Heart right ventricle (tissue), 16 donors: Measurements from ENCODE around the gene CARD11. TPM values are rescaled to one million over a fixed set of nuclear protein-coding genes. Genes with fewer than 3 reads are reported as not detected.

Source experiments
- ATAC-seq, 8 donors: fragments of 200-7000 bp; cut with Tn5 transposase; one replicate each; pipeline ENCODE4 v1.9.1; 2020; ENCODE audit warnings: mild to moderate bottlenecking in 8 of 8, moderate library complexity in 8 of 8, moderate number of reproducible peaks in 1 of 8
- DNase-seq, 2 donors: peaks; one replicate each; pipeline ENCODE4 v3.0.0-alpha.2; 2020
- H3K27ac ChIP-seq, 10 donors: fragments of 200-600 bp; sonication (generic) in 2 of 10; one replicate each; pipeline versions ENCODE4 v1.5.0 to v1.8.0; 2020 to 2022; ENCODE audit warnings: mild to moderate bottlenecking in 3 of 10
- H3K27me3 ChIP-seq, 7 donors: fragments of 200-600 bp; one replicate each; pipeline ENCODE4 v1.8.0; 2021 to 2022; ENCODE audit warnings: mild to moderate bottlenecking in 2 of 7
- H3K36me3 ChIP-seq, 9 donors: fragments of 200-600 bp; sonication (generic) in 1 of 9; one replicate each; pipeline versions ENCODE4 v1.5.0 to v1.8.0; 2020 to 2022; ENCODE audit warnings: mild to moderate bottlenecking in 2 of 9
- H3K4me1 ChIP-seq, 9 donors: fragments of 200-600 bp; sonication (generic) in 1 of 9; one replicate each; pipeline versions ENCODE4 v1.5.0 to v1.8.0; 2020 to 2022; ENCODE audit warnings: mild to moderate bottlenecking in 4 of 9
- H3K4me3 ChIP-seq, 10 donors: fragments of 200-600 bp; sonication (generic) in 2 of 10; one replicate each; pipeline versions ENCODE4 v1.5.0 to v1.8.0; 2020 to 2022; ENCODE audit warnings: mild to moderate bottlenecking in 7 of 10, moderate library complexity in 2 of 10
- H3K9me3 ChIP-seq, 11 donors: fragments of 200-600 bp in 10 of 11; sonication (generic) in 2 of 11; one replicate each; pipeline versions ENCODE4 v1.5.0 to v1.8.0; 2013 to 2022; ENCODE audit warnings: mild to moderate bottlenecking in 2 of 11, control low read depth in 1 of 11, moderate library complexity in 1 of 11
- CTCF ChIP-seq, 9 donors: fragments of 200-600 bp; sonication (generic) in 2 of 9; IDR thresholded peaks; one replicate each; pipeline versions ENCODE4 v1.5.0 to v1.8.0; 2021 to 2022; ENCODE audit warnings: antibody characterized with exemption in 9 of 9, mild to moderate bottlenecking in 5 of 9, moderate library complexity in 1 of 9
- WGBS, 2 donors: extraction: QIAGEN DNeasy Blood & Tissue Kit; methylation state at CpG; one replicate each; pipeline ENCODE4 v1.1.7; 2013; ENCODE audit warnings: inconsistent platforms in 1 of 2; 5-methylcytosine and 5-hydroxymethylcytosine counted together
- intact Hi-C, 10 donors: fragments of 100-400 bp; cut with DNase I; formaldehyde crosslinking; loops; one replicate each; pipeline versions ENCODE4 v1.11.1 to v1.14.2; 2022
- polyA plus RNA-seq, 2 donors: library from polyadenylated mRNA; stranded (reverse); fragments of 200-250 nt; gene quantifications; one replicate each; pipeline ENCODE4 v1.2.3, GENCODE V29; 2013
- total RNA-seq, 10 donors: library from RNA; stranded (reverse); fragmentation: NEBNext Ultra II Directional in 3 of 10; extraction: Animal tissue kit (Norgen Biotek cat#: 25700) in 3 of 10; gene quantifications; one replicate each; pipeline versions ENCODE4 v1.2.1 to v1.2.4, GENCODE V29; 2021 to 2023
- donor health status: Arrhythmogenic right ventricular cardiomyopathy.
- donor health status: ischemic (EF 13 %, LVEDD 7.1; RV severe dilation, severe dysfunction).
- donor health status: healthy with polysubstance abuse.
- donor health status: DM: no; HTN: yes; CAD: no.
- donor health status: DM: no; HTN: no; CAD: no.
- donor health status: ischemic (EF 25% LVEDD 6.9; RV normal size, moderate dysfunction).
- donor health status: ischemic (EF 25% LVEDD 5.7; RV mildly dilated, moderate dysfunction).
- donor health status: healthy.
- donor health status: DM: yes; HTN: yes; CAD: no.
- donor health status: Ischemic cardiomyopathy.
- donor health status: ischemic (EF 35%, LVEDD 5.7; RV mildly dilated, moderate dysfunction).
- donor health status: nonischemic (EF 11% LVEDD 7.7; RV severe dilation, severe dysfunction).
- donor health status: DM: yes; HTN: yes; CAD: no.
- donor health status: PGD.
- donor health status: ischemic (EF 29% LVEDD 5.4; RV normal size, mild dysfunction).
- donor health status: nonischemic (EF 23%, LVEDD 6.1; RV moderate dilation, normal function).

CARD11 gene
- total and polyA plus RNA-seq, 12 donors, result 0.14 to 1.7 (median 0.30) TPM; not detected in 1

GRCh38 chr7:3029138-3029537 lies 14.5 kb downstream of the CARD11 start:
- TF ChIP-seq CTCF (IDR thresholded peaks at IDR 0.05), result no peak
- no peak for DNase-seq
- intact Hi-C loops, result no loop called here
- Histone ChIP-seq H3K4me3 (no peak overlapping the region), H3K36me3 (no peaks in the 10 kb centered on the region), H3K9me3 (peaks cover 0 to 20% (median 9%) of the 10 kb centered on the region in 11 donors), H3K27ac (no peak overlapping the region), H3K4me1 (peaks cover 0 to 5% (median 0%) of the 10 kb centered on the region in 9 donors), H3K27me3 (peaks cover 0 to 28% (median 13%) of the 10 kb centered on the region in 7 donors)
- WGBS, 2 donors, result 49 to 62% methylated on average over 9 of the region's 9 CpGs
- ATAC-seq, result no peak

GRCh38 chr7:3028758-3029093 lies 14.9 kb downstream of the CARD11 start:
- no peak for ATAC-seq
- intact Hi-C loops, result no loop called here
- H3K9me3 ChIP-seq, result peaks cover 0 to 20% (median 9%) of the 10 kb centered on the region in 11 donors
- peaks cover 0 to 5% (median 0%) of the 10 kb centered on the region in 9 donors for H3K4me1 ChIP-seq
- no peak overlapping the region for H3K4me3 ChIP-seq
- WGBS, 2 donors, result 53 to 70% methylated on average over 5 of the region's 5 CpGs
- no peak for DNase-seq
- H3K36me3 ChIP-seq, result no peaks in the 10 kb centered on the region
- no peak overlapping the region for H3K27ac ChIP-seq
- peaks cover 0 to 28% (median 13%) of the 10 kb centered on the region in 7 donors for H3K27me3 ChIP-seq
- no peak for TF ChIP-seq CTCF (IDR thresholded peaks at IDR 0.05)

- no peak for DNase-seq
- H3K27ac ChIP-seq, result no peak overlapping the region
- WGBS, 2 donors, result 26 to 29% methylated on average over 14 of the region's 14 CpGs
- peaks cover 0 to 5% (median 0%) of the 10 kb centered on the region in 9 donors for H3K4me1 ChIP-seq
- no peak overlapping the region for H3K4me3 ChIP-seq
- peaks cover 0 to 28% (median 13%) of the 10 kb centered on the region in 7 donors for H3K27me3 ChIP-seq
- intact Hi-C loops, result no loop called here
- peaks cover 0 to 20% (median 9%) of the 10 kb centered on the region in 11 donors for H3K9me3 ChIP-seq
- H3K36me3 ChIP-seq, result no peaks in the 10 kb centered on the region
- TF ChIP-seq CTCF (IDR thresholded peaks at IDR 0.05), result no peak
- ATAC-seq, result peak in 3 of 8 donors; percentile 40 to 73 (median 61)
Measured at GRCh38 chr7:3028071-3028757, 15.5 kb downstream of the CARD11 start.

GRCh38 chr7:3027005-3027845 lies 16.4 kb downstream of the CARD11 start:
- Histone ChIP-seq H3K36me3 (no peaks in the 10 kb centered on the region), H3K4me1 (peaks cover 0 to 5% (median 0%) of the 10 kb centered on the region in 9 donors), H3K27ac (no peak overlapping the region), H3K4me3 (no peak overlapping the region), H3K9me3 (peaks cover 0 to 20% (median 9%) of the 10 kb centered on the region in 11 donors), H3K27me3 (peaks cover 0 to 28% (median 13%) of the 10 kb centered on the region in 7 donors)
- DNase-seq, result no peak
- 71 to 72% methylated on average over 20 of the region's 20 CpGs for WGBS, 2 donors
- intact Hi-C loops, result no loop called here
- no peak for ATAC-seq
- no peak for TF ChIP-seq CTCF (IDR thresholded peaks at IDR 0.05)
